HCT116 (cell line): ENCODE results near the gene MAPKAPK3. TPM values are rescaled to one million over a fixed set of nuclear protein-coding genes. Genes with fewer than 3 reads are reported as not detected.
"Not testable (repeated sequence)": the region's sequence is repeated elsewhere in the genome, so short reads cannot be mapped to it uniquely, and the experiment has no call there.

Source experiments
- ATAC-seq: fragments of 200-7000 bp; cut with Tn5 transposase; 2 replicates; pipeline ENCODE4 v1.9.1; 2020; ENCODE audit warnings: mild to moderate bottlenecking, moderate library complexity
- BruUV-seq: library from RNA; stranded (reverse); fragments of 400-500 nt; replicated peaks from 2 replicates; lab custom pipeline; 2021; lab: Mats Ljungman, UMichigan
- CTCF ChIA-PET: fragments of 300-600 bp; sonication (Branson Sonifier 250); formaldehyde crosslinking; loops from one replicate; lab custom pipeline; 2021; ENCODE audit warnings: antibody characterized with exemption; lab: Charles Lee
- POLR2A ChIA-PET: fragments of 300-600, 350-600 bp; sonication (Branson Sonifier 250); formaldehyde crosslinking; loops from one replicate; lab custom pipeline; 2021; ENCODE audit warnings: antibody characterized with exemption; lab: Charles Lee
- RAD21 ChIA-PET, 2 experiments: fragments of 300-600 bp; sonication (Branson Sonifier 250); formaldehyde crosslinking; loops; one replicate each; lab custom pipeline; 2023; ENCODE audit warnings: low total read pairs in 2 of 2; ENCODE audit not compliant: uncharacterized antibody in 2 of 2, unreplicated experiment in 2 of 2, low non-redundant PET in 1 of 2; lab: Charles Lee
- DNase-seq: peaks from one replicate; pipeline ENCODE4 v3.0.0-alpha.2; 2010; ENCODE audit warnings: low read depth, low spot score
- H2AFZ ChIP-seq: fragments of 200-600 bp; shearing (Covaris generic), sonication (generic); 2 replicates; pipeline ENCODE4 v1.6.1; 2017; ENCODE audit warnings: low read depth, mixed run types, mixed read lengths, antibody characterized with exemption, low read length; ENCODE audit not compliant: poor library complexity, severe bottlenecking
- H3K27ac ChIP-seq: 2 replicates; pipeline ENCODE4 v1.5.1; 2012; ENCODE audit warnings: low read depth, low read length
- H3K27me3 ChIP-seq: fragments of 200-600 bp; sonication (generic); 2 replicates; pipeline ENCODE4 v1.6.1; 2016; ENCODE audit warnings: mixed run types, low read length, mixed read lengths; ENCODE audit not compliant: insufficient read depth
- H3K36me3 ChIP-seq, 2 experiments: fragments of 200-500 bp in 1 of 2; fragments of 200-600 bp in 1 of 2; sonication (Bioruptor generic) in 1 of 2; sonication (generic) in 1 of 2; 2 replicates each; pipeline versions ENCODE4 v1.5.1 to v1.6.1; 2014 to 2016; ENCODE audit warnings: low read length in 2 of 2, inconsistent platforms in 1 of 2, mixed read lengths in 1 of 2, mixed run types in 1 of 2; ENCODE audit not compliant: insufficient read depth in 2 of 2, control insufficient read depth in 1 of 2
- H3K4me1 ChIP-seq, 2 experiments: fragments of 200-600 bp in 1 of 2; sonication (generic) in 1 of 2; 2 replicates each; pipeline versions ENCODE4 v1.5.1 to v1.6.1; 2012 to 2017; ENCODE audit warnings: low read length in 2 of 2, inconsistent platforms in 1 of 2, mild to moderate bottlenecking in 1 of 2, mixed read lengths in 1 of 2, mixed run types in 1 of 2, moderate library complexity in 1 of 2; ENCODE audit not compliant: insufficient read depth in 2 of 2, control insufficient read depth in 1 of 2
- H3K4me2 ChIP-seq: fragments of 200-600 bp; sonication (generic); 2 replicates; pipeline ENCODE4 v1.6.1; 2017; ENCODE audit warnings: mixed run types, low read length, mixed read lengths
- H3K4me3 ChIP-seq, 2 experiments: fragments of 200-600 bp in 1 of 2; sonication (generic) in 1 of 2; replicated peaks in 1 of 2; 2 replicates each; pipeline ENCODE4 v1.5.1; 2011 to 2016; ENCODE audit warnings: low read length in 2 of 2, control low read depth in 1 of 2, low read depth in 1 of 2, mild to moderate bottlenecking in 1 of 2, mixed read lengths in 1 of 2, mixed run types in 1 of 2
- H3K79me2 ChIP-seq: fragments of 200-600 bp; sonication (generic); 2 replicates; pipeline ENCODE4 v1.6.1; 2017; ENCODE audit warnings: mild to moderate bottlenecking, mixed run types, low read length, moderate library complexity, mixed read lengths; ENCODE audit not compliant: insufficient read depth
- H3K9ac ChIP-seq: fragments of 200-600 bp; sonication (generic); 2 replicates; pipeline ENCODE4 v1.6.1; 2016; ENCODE audit warnings: low read length, mixed read lengths
- H3K9me2 ChIP-seq: fragments of 200-600 bp; sonication (generic), shearing (Covaris generic); 2 replicates; pipeline ENCODE4 v1.6.1; 2017; ENCODE audit warnings: mixed run types, mild to moderate bottlenecking, moderate library complexity; ENCODE audit not compliant: insufficient read depth
- H3K9me3 ChIP-seq, 2 experiments: fragments of 200-500 bp in 1 of 2; fragments of 200-600 bp in 1 of 2; sonication (Bioruptor generic) in 1 of 2; sonication (generic) in 1 of 2; 2 replicates each; pipeline ENCODE4 v1.6.1; 2014 to 2017; ENCODE audit warnings: low read length in 2 of 2, mixed read lengths in 2 of 2, inconsistent platforms in 1 of 2, low read depth in 1 of 2, mild to moderate bottlenecking in 1 of 2, mixed run types in 1 of 2, moderate library complexity in 1 of 2; ENCODE audit not compliant: control insufficient read depth in 1 of 2, insufficient read depth in 1 of 2
- H4K20me1 ChIP-seq: fragments of 200-600 bp; sonication (generic), shearing (Covaris generic); 2 replicates; pipeline ENCODE4 v1.6.1; 2017; ENCODE audit warnings: mixed run types, mild to moderate bottlenecking, moderate library complexity; ENCODE audit not compliant: insufficient read depth
- CEBPB ChIP-seq: IDR thresholded peaks from 2 replicates; pipeline ENCODE4 v1.6.1; 2012; ENCODE audit warnings: low read depth
- CTCF ChIP-seq, 3 experiments: fragments of 200-600 bp in 1 of 3; sonication (generic) in 1 of 3; IDR thresholded peaks in 2 of 3; conservative IDR thresholded peaks in 1 of 3; 2 replicates each; pipeline ENCODE4 v1.5.1; 2012 to 2017; ENCODE audit warnings: low read depth in 2 of 3, low read length in 2 of 3, antibody characterized with exemption in 1 of 3, borderline replicate concordance in 1 of 3, control low read depth in 1 of 3, mild to moderate bottlenecking in 1 of 3, mixed read lengths in 1 of 3, mixed run types in 1 of 3, moderate library complexity in 1 of 3; ENCODE audit not compliant: insufficient read depth in 1 of 3
- EGR1 ChIP-seq: IDR thresholded peaks from 2 replicates; pipeline ENCODE4 v1.6.1; 2012; ENCODE audit warnings: low read depth
- JUND ChIP-seq: IDR thresholded peaks from 2 replicates; pipeline ENCODE4 v1.6.1; 2012
- MAX ChIP-seq: IDR thresholded peaks from 2 replicates; pipeline ENCODE4 v1.6.1; 2012
- TCF7L2 ChIP-seq: IDR thresholded peaks from 2 replicates; pipeline ENCODE4 v1.7.0; 2011; ENCODE audit warnings: borderline replicate concordance, inconsistent platforms; ENCODE audit not compliant: insufficient read depth, insufficient read length; ENCODE audit errors: extremely low read depth
- ZFX ChIP-seq: fragments of 450-650 bp; IDR thresholded peaks from 2 replicates; pipeline ENCODE4 v1.6.1; 2017
- intact Hi-C: fragments of 100-400 bp; cut with micrococcal nuclease; formaldehyde crosslinking; loops from 2 replicates; pipeline ENCODE4 v1.10.0; 2022
- total RNA-seq: library from RNA; stranded (reverse); gene quantifications from one replicate; pipeline ENCODE4 v1.2.1, GENCODE V29; 2021; ENCODE audit not compliant: unreplicated experiment

MAPKAPK3 gene
- total RNA-seq, 1 experiment from 2014 or later = 87.3 TPM

GRCh38 chr3:50687916-50688315 is 71.0 kb downstream of the MAPKAPK3 start:
- no peaks in the 10 kb centered on the region for H3K9me2 ChIP-seq
- H3K27ac ChIP-seq = no peak overlapping the region
- RAD21 ChIA-PET = no interaction called here
- CTCF ChIA-PET = interaction anchor here (1.5 kb wide), 1 partner anchor 12 kb away, joined by 4 read pairs; no protein-coding TSS in a partner anchor
- no peak for TF ChIP-seq JUND
- no peak for TF ChIP-seq MAX
- TF ChIP-seq CTCF (IDR thresholded peaks at IDR 0.05 in 2 of 3, conservative IDR thresholded peaks at IDR 0.05 in 1 of 3; ENCODE audit: borderline replicate concordance in 1 of 3, insufficient read depth in 1 of 3, low read depth in 2 of 3, low read length in 2 of 3) = no peak
- TF ChIP-seq CEBPB = no peak
- no peak for TF ChIP-seq ZFX
- TF ChIP-seq TCF7L2 = no peak
- no peak for TF ChIP-seq EGR1
- TF ChIP-seq, all 23 proteins: peak for 0
- Histone ChIP-seq H2AFZ (no peak overlapping the region), H3K27me3 (no peaks in the 10 kb centered on the region), H3K9me3 (no peaks in the 10 kb centered on the region), H3K9ac (no peak overlapping the region), H3K4me1 (no peaks in the 10 kb centered on the region), H3K4me3 (no peak overlapping the region), H3K79me2 (peaks cover 13% of the 10 kb centered on the region), H4K20me1 (no peaks in the 10 kb centered on the region), H3K4me2 (no peak overlapping the region), H3K36me3 (no peaks in the 10 kb centered on the region)
- intact Hi-C loops = no loop called here
- POLR2A ChIA-PET = no interaction called here
- DNase-seq (no peak), ATAC-seq (no peak)
- BruUV-seq = no TSS peak

GRCh38 chr3:50688602-50689001 is 71.7 kb downstream of the MAPKAPK3 start:
- RAD21 ChIA-PET, H3K9me3 ChIP-seq, H3K4me3 ChIP-seq, H2AFZ ChIP-seq, H3K4me1 ChIP-seq, POLR2A ChIA-PET, H3K27ac ChIP-seq, H3K4me2 ChIP-seq, H3K36me3 ChIP-seq, H3K9me2 ChIP-seq, intact Hi-C loops, BruUV-seq, DNase-seq, H3K9ac ChIP-seq, H3K27me3 ChIP-seq, H4K20me1 ChIP-seq, ATAC-seq: not testable (repeated sequence)
- CTCF ChIA-PET = interaction anchor here (1.5 kb wide), 1 partner anchor 12 kb away, joined by 4 read pairs; no protein-coding TSS in a partner anchor
- peaks cover 14% of the 10 kb centered on the region for H3K79me2 ChIP-seq
